ENCODE data around the gene C19orf38.

The C19orf38 gene

GRCh38 chr19:10848230-10848856 lies at the start of gene C19orf38:
C19orf38 (plus strand) TSS chr19:10848415; CDS start chr19:10848509, 94 bp downstream.
- Histone ChIP-seq H3K9me3 (ENCODE audit: control insufficient read depth in 2 of 2, low read length in 2 of 2) (no peaks in the 10 kb centered on the region), H3K9ac (ENCODE audit: low read length in 2 of 2) (no peak within 1 kb of the TSS), H3K27me3 (ENCODE audit: control insufficient read depth in 1 of 2, insufficient read depth in 2 of 2, low read length in 2 of 2) (peaks cover 0 to 5% of the 10 kb centered on the region in 2 donors), H3K4me1 (ENCODE audit: control insufficient read depth, insufficient read depth, low read length) (no peaks in the 10 kb centered on the region), H3K4me3 (ENCODE audit: low read length in 2 of 2) (no peak within 1 kb of the TSS), H3K36me3 (ENCODE audit: control insufficient read depth in 2 of 2, insufficient read depth in 2 of 2, low read length in 2 of 2) (no peaks in the 10 kb centered on the region), H3K27ac (ENCODE audit: low read length) (no peak within 1 kb of the TSS)

- peaks cover 48 to 58% of the 10 kb centered on the region in 2 donors for H3K36me3 ChIP-seq (ENCODE audit: control insufficient read depth in 2 of 2, insufficient read depth in 2 of 2, low read length in 2 of 2)
Observed at GRCh38 chr19:10800488-10800887, 47.7 kb upstream of the C19orf38 start.

GRCh38 chr19:10802479-10802878 lies 45.7 kb upstream of the C19orf38 start:
- Histone ChIP-seq H3K27ac (ENCODE audit: low read length) (no peak overlapping the region), H3K4me1 (ENCODE audit: control insufficient read depth, insufficient read depth, low read length) (no peaks in the 10 kb centered on the region), H3K27me3 (ENCODE audit: control insufficient read depth in 1 of 2, insufficient read depth in 2 of 2, low read length in 2 of 2) (no peaks in the 10 kb centered on the region), H3K4me3 (ENCODE audit: low read length in 2 of 2) (no peak overlapping the region), H3K36me3 (ENCODE audit: control insufficient read depth in 2 of 2, insufficient read depth in 2 of 2, low read length in 2 of 2) (peaks cover 41 to 46% of the 10 kb centered on the region in 2 donors), H3K9me3 (ENCODE audit: control insufficient read depth in 2 of 2, low read length in 2 of 2) (no peaks in the 10 kb centered on the region), H3K9ac (ENCODE audit: low read length in 2 of 2) (no peak overlapping the region)

More at GRCh38 chr19:10800488-10800887, 47.7 kb upstream of the C19orf38 start:
- Histone ChIP-seq H3K4me3 (ENCODE audit: low read length in 2 of 2) (no peak overlapping the region), H3K4me1 (ENCODE audit: control insufficient read depth, insufficient read depth, low read length) (no peaks in the 10 kb centered on the region), H3K27ac (ENCODE audit: low read length) (no peak overlapping the region), H3K27me3 (ENCODE audit: control insufficient read depth in 1 of 2, insufficient read depth in 2 of 2, low read length in 2 of 2) (no peaks in the 10 kb centered on the region), H3K9me3 (ENCODE audit: control insufficient read depth in 2 of 2, low read length in 2 of 2) (no peaks in the 10 kb centered on the region), H3K9ac (ENCODE audit: low read length in 2 of 2) (no peak overlapping the region)

GRCh38 chr19:10803252-10803651 lies 45.0 kb upstream of the C19orf38 start:
- H3K27me3 ChIP-seq (ENCODE audit: control insufficient read depth in 1 of 2, insufficient read depth in 2 of 2, low read length in 2 of 2), result no peaks in the 10 kb centered on the region
- H3K9ac ChIP-seq (ENCODE audit: low read length in 2 of 2), result no peak overlapping the region
- no peaks in the 10 kb centered on the region for H3K4me1 ChIP-seq (ENCODE audit: control insufficient read depth, insufficient read depth, low read length)
- peaks cover 33 to 40% of the 10 kb centered on the region in 2 donors for H3K36me3 ChIP-seq (ENCODE audit: control insufficient read depth in 2 of 2, insufficient read depth in 2 of 2, low read length in 2 of 2)
- no peak overlapping the region for H3K27ac ChIP-seq (ENCODE audit: low read length)
- H3K9me3 ChIP-seq (ENCODE audit: control insufficient read depth in 2 of 2, low read length in 2 of 2), result no peaks in the 10 kb centered on the region
- H3K4me3 ChIP-seq (ENCODE audit: low read length in 2 of 2), result no peak overlapping the region

- no peaks in the 10 kb centered on the region for H3K27me3 ChIP-seq (ENCODE audit: control insufficient read depth in 1 of 2, insufficient read depth in 2 of 2, low read length in 2 of 2)
- H3K4me1 ChIP-seq (ENCODE audit: control insufficient read depth, insufficient read depth, low read length), result no peaks in the 10 kb centered on the region
- H3K27ac ChIP-seq (ENCODE audit: low read length), result no peak overlapping the region
- peaks cover 30 to 42% of the 10 kb centered on the region in 2 donors for H3K36me3 ChIP-seq (ENCODE audit: control insufficient read depth in 2 of 2, insufficient read depth in 2 of 2, low read length in 2 of 2)
- H3K4me3 ChIP-seq (ENCODE audit: low read length in 2 of 2), result no peak overlapping the region
- H3K9ac ChIP-seq (ENCODE audit: low read length in 2 of 2), result no peak overlapping the region
- H3K9me3 ChIP-seq (ENCODE audit: control insufficient read depth in 2 of 2, low read length in 2 of 2), result no peaks in the 10 kb centered on the region
Observed at GRCh38 chr19:10805065-10805757, 43.0 kb upstream of the C19orf38 start.

GRCh38 chr19:10805758-10806247 lies 42.4 kb upstream of the C19orf38 start:
- Histone ChIP-seq H3K27ac (ENCODE audit: low read length) (no peak overlapping the region), H3K4me3 (ENCODE audit: low read length in 2 of 2) (no peak overlapping the region), H3K9ac (ENCODE audit: low read length in 2 of 2) (no peak overlapping the region), H3K4me1 (ENCODE audit: control insufficient read depth, insufficient read depth, low read length) (no peaks in the 10 kb centered on the region), H3K36me3 (ENCODE audit: control insufficient read depth in 2 of 2, insufficient read depth in 2 of 2, low read length in 2 of 2) (peaks cover 30 to 46% of the 10 kb centered on the region in 2 donors), H3K9me3 (ENCODE audit: control insufficient read depth in 2 of 2, low read length in 2 of 2) (no peaks in the 10 kb centered on the region), H3K27me3 (ENCODE audit: control insufficient read depth in 1 of 2, insufficient read depth in 2 of 2, low read length in 2 of 2) (no peaks in the 10 kb centered on the region)

GRCh38 chr19:10808937-10809649 lies 39.1 kb upstream of the C19orf38 start:
- Histone ChIP-seq H3K9me3 (ENCODE audit: control insufficient read depth in 2 of 2, low read length in 2 of 2) (no peaks in the 10 kb centered on the region), H3K27me3 (ENCODE audit: control insufficient read depth in 1 of 2, insufficient read depth in 2 of 2, low read length in 2 of 2) (no peaks in the 10 kb centered on the region), H3K36me3 (ENCODE audit: control insufficient read depth in 2 of 2, insufficient read depth in 2 of 2, low read length in 2 of 2) (peaks cover 19 to 46% of the 10 kb centered on the region in 2 donors), H3K4me3 (ENCODE audit: low read length in 2 of 2) (no peak overlapping the region), H3K9ac (ENCODE audit: low read length in 2 of 2) (no peak overlapping the region), H3K27ac (ENCODE audit: low read length) (no peak overlapping the region), H3K4me1 (ENCODE audit: control insufficient read depth, insufficient read depth, low read length) (no peaks in the 10 kb centered on the region)

- no peak overlapping the region for H3K27ac ChIP-seq (ENCODE audit: low read length)
- H3K4me1 ChIP-seq (ENCODE audit: control insufficient read depth, insufficient read depth, low read length), result no peaks in the 10 kb centered on the region
- H3K9me3 ChIP-seq (ENCODE audit: control insufficient read depth in 2 of 2, low read length in 2 of 2), result no peaks in the 10 kb centered on the region
- peaks cover 20 to 45% of the 10 kb centered on the region in 2 donors for H3K36me3 ChIP-seq (ENCODE audit: control insufficient read depth in 2 of 2, insufficient read depth in 2 of 2, low read length in 2 of 2)
- H3K4me3 ChIP-seq (ENCODE audit: low read length in 2 of 2), result no peak overlapping the region
- H3K27me3 ChIP-seq (ENCODE audit: control insufficient read depth in 1 of 2, insufficient read depth in 2 of 2, low read length in 2 of 2), result no peaks in the 10 kb centered on the region
- no peak overlapping the region for H3K9ac ChIP-seq (ENCODE audit: low read length in 2 of 2)
Observed at GRCh38 chr19:10809651-10810285, 38.4 kb upstream of the C19orf38 start.

GRCh38 chr19:10811391-10812111 lies 36.7 kb upstream of the C19orf38 start:
- no peaks in the 10 kb centered on the region for H3K4me1 ChIP-seq (ENCODE audit: control insufficient read depth, insufficient read depth, low read length)
- no peaks in the 10 kb centered on the region for H3K27me3 ChIP-seq (ENCODE audit: control insufficient read depth in 1 of 2, insufficient read depth in 2 of 2, low read length in 2 of 2)
- H3K36me3 ChIP-seq (ENCODE audit: control insufficient read depth in 2 of 2, insufficient read depth in 2 of 2, low read length in 2 of 2), result peaks cover 10 to 41% of the 10 kb centered on the region in 2 donors
- H3K27ac ChIP-seq (ENCODE audit: low read length), result no peak overlapping the region
- H3K9me3 ChIP-seq (ENCODE audit: control insufficient read depth in 2 of 2, low read length in 2 of 2), result no peaks in the 10 kb centered on the region
- H3K4me3 ChIP-seq (ENCODE audit: low read length in 2 of 2), result no peak overlapping the region
- no peak overlapping the region for H3K9ac ChIP-seq (ENCODE audit: low read length in 2 of 2)

- Histone ChIP-seq H3K9me3 (ENCODE audit: control insufficient read depth in 2 of 2, low read length in 2 of 2) (no peaks in the 10 kb centered on the region), H3K4me1 (ENCODE audit: control insufficient read depth, insufficient read depth, low read length) (no peaks in the 10 kb centered on the region), H3K9ac (ENCODE audit: low read length in 2 of 2) (no peak overlapping the region), H3K27ac (ENCODE audit: low read length) (no peak overlapping the region), H3K36me3 (ENCODE audit: control insufficient read depth in 2 of 2, insufficient read depth in 2 of 2, low read length in 2 of 2) (peaks cover 10 to 41% of the 10 kb centered on the region in 2 donors), H3K4me3 (ENCODE audit: low read length in 2 of 2) (no peak overlapping the region), H3K27me3 (ENCODE audit: control insufficient read depth in 1 of 2, insufficient read depth in 2 of 2, low read length in 2 of 2) (no peaks in the 10 kb centered on the region)
Observed at GRCh38 chr19:10812196-10812595, 36.0 kb upstream of the C19orf38 start.

Measured in stomach smooth muscle (tissue), 2 donors.